Upper lobe of left lung (tissue), 6 donors: Measurements from ENCODE around the gene CMSS1. TPM values are rescaled to one million over a fixed set of nuclear protein-coding genes. Genes with fewer than 3 reads are reported as not detected.

Source experiments
- ATAC-seq, 2 donors: fragments of 200-7000 bp; cut with Tn5 transposase; one replicate each; pipeline ENCODE4 v1.9.1; 2022; ENCODE audit warnings: mild to moderate bottlenecking in 2 of 2, moderate library complexity in 2 of 2; ENCODE audit not compliant: low FRiP score in 2 of 2
- DNase-seq, 2 donors: peaks; one replicate each; pipeline ENCODE4 v3.0.0-alpha.2; 2019 to 2020
- H3K27ac ChIP-seq, 4 donors: fragments of 200-600 bp; sonication (generic); one replicate each; pipeline ENCODE4 v1.5.1; 2016 to 2019
- H3K27me3 ChIP-seq, 4 donors: fragments of 200-600 bp; sonication (generic); one replicate each; pipeline ENCODE4 v1.5.1; 2017 to 2019
- H3K36me3 ChIP-seq, 4 donors: fragments of 200-600 bp; sonication (generic); one replicate each; pipeline ENCODE4 v1.5.1; 2016 to 2019
- H3K4me1 ChIP-seq, 4 donors: fragments of 200-600 bp; sonication (generic); one replicate each; pipeline ENCODE4 v1.5.1; 2018 to 2019
- H3K4me3 ChIP-seq, 4 donors: fragments of 200-600 bp; sonication (generic); one replicate each; pipeline ENCODE4 v1.5.1; 2017 to 2019; ENCODE audit warnings: mild to moderate bottlenecking in 2 of 4, moderate library complexity in 1 of 4
- H3K9me3 ChIP-seq, 4 donors: fragments of 200-600 bp; sonication (generic); one replicate each; pipeline ENCODE4 v1.5.1; 2018 to 2019
- CTCF ChIP-seq, 6 experiments: fragments of 450-650 bp in 4 of 6; fragments of 200-600 bp in 2 of 6; sonication (generic) in 2 of 6; IDR thresholded peaks; one replicate each; pipeline ENCODE4 v1.5.1; 2016 to 2019; ENCODE audit warnings: antibody characterized with exemption in 6 of 6
- EP300 ChIP-seq, 4 donors: sonication (generic); formaldehyde crosslinking; IDR thresholded peaks; one replicate each; pipeline ENCODE4 v1.5.1; 2017; ENCODE audit warnings: antibody characterized with exemption in 4 of 4, control low read depth in 2 of 4
- POLR2A ChIP-seq, 4 donors: fragments of 450-650 bp; IDR thresholded peaks; one replicate each; pipeline ENCODE4 v1.5.1; 2016 to 2017; ENCODE audit warnings: antibody characterized with exemption in 4 of 4, mild to moderate bottlenecking in 2 of 4
- POLR2AphosphoS5 ChIP-seq, 2 donors: sonication (generic); formaldehyde crosslinking; IDR thresholded peaks; one replicate each; pipeline ENCODE4 v1.5.1; 2017; ENCODE audit warnings: antibody characterized with exemption in 2 of 2
- WGBS, 2 donors: methylation state at CpG; one replicate each; pipeline ENCODE4 v1.1.5; 2017 to 2018; 5-methylcytosine and 5-hydroxymethylcytosine counted together
- total RNA-seq, 6 donors: library from RNA; depleted of rRNA in 4 of 6; stranded (reverse); fragments of >200 nt in 4 of 6; gene quantifications; one replicate each; pipeline versions ENCODE4 v1.1.0 to v1.2.1, GENCODE V29; 2016 to 2021
- donor health status: DM: no; HTN: no; CAD: no; lungs with moderate emphysema.
- donor health status: DM: no; HTN: yes; CAD: no; lungs with severe emphysema.

CMSS1 gene
- total RNA-seq, 6 donors from 2014 or later: 4.0 to 21.1 (median 12.0) TPM

- WGBS, 2 donors: 99 to 100% methylated on average over 1 of the region's 1 CpG
- no peak overlapping the region for H3K4me3 ChIP-seq
- TF ChIP-seq CTCF (IDR thresholded peaks at IDR 0.05): no peak
- no peak for TF ChIP-seq EP300 (IDR thresholded peaks at IDR 0.05)
- TF ChIP-seq POLR2AphosphoS5 (IDR thresholded peaks at IDR 0.05): no peak
- TF ChIP-seq POLR2A (IDR thresholded peaks at IDR 0.05): no peak
- H3K27me3 ChIP-seq: no peaks in the 10 kb centered on the region
- no peak for ATAC-seq
- H3K27ac ChIP-seq: no peak overlapping the region
- H3K36me3 ChIP-seq: no peaks in the 10 kb centered on the region
- no peaks in the 10 kb centered on the region for H3K9me3 ChIP-seq
- H3K4me1 ChIP-seq: no peaks in the 10 kb centered on the region
- DNase-seq: no peak
Measured at GRCh38 chr3:100029052-100029451, 211.4 kb downstream of the CMSS1 start.

- no peaks in the 10 kb centered on the region for H3K36me3 ChIP-seq
- no peaks in the 10 kb centered on the region for H3K27me3 ChIP-seq
- H3K4me3 ChIP-seq: no peak overlapping the region
- no peaks in the 10 kb centered on the region for H3K9me3 ChIP-seq
- WGBS, 2 donors: 61 to 64% methylated on average over 2 of the region's 2 CpGs
- TF ChIP-seq POLR2A (IDR thresholded peaks at IDR 0.05): no peak
- TF ChIP-seq EP300 (IDR thresholded peaks at IDR 0.05): no peak
- TF ChIP-seq POLR2AphosphoS5 (IDR thresholded peaks at IDR 0.05): no peak
- TF ChIP-seq CTCF (IDR thresholded peaks at IDR 0.05): no peak
- no peak for DNase-seq
- no peak for ATAC-seq
- H3K27ac ChIP-seq: no peak overlapping the region
- H3K4me1 ChIP-seq: no peaks in the 10 kb centered on the region
Measured at GRCh38 chr3:100029689-100030088, 212.0 kb downstream of the CMSS1 start.

- Histone ChIP-seq H3K36me3 (no peaks in the 10 kb centered on the region), H3K9me3 (no peaks in the 10 kb centered on the region), H3K4me3 (no peak overlapping the region), H3K4me1 (no peaks in the 10 kb centered on the region), H3K27ac (no peak overlapping the region), H3K27me3 (no peaks in the 10 kb centered on the region)
- TF ChIP-seq POLR2AphosphoS5 (IDR thresholded peaks at IDR 0.05) (no peak), CTCF (IDR thresholded peaks at IDR 0.05) (no peak), POLR2A (IDR thresholded peaks at IDR 0.05) (no peak), EP300 (IDR thresholded peaks at IDR 0.05) (no peak)
- DNase-seq (no peak), ATAC-seq (no peak)
- 91 to 94% methylated on average over 3 of the region's 3 CpGs for WGBS, 2 donors
Measured at GRCh38 chr3:100030346-100030745, 212.7 kb downstream of the CMSS1 start.

- Histone ChIP-seq H3K4me1 (no peaks in the 10 kb centered on the region), H3K4me3 (no peak overlapping the region), H3K27ac (no peak overlapping the region), H3K9me3 (no peaks in the 10 kb centered on the region), H3K36me3 (no peaks in the 10 kb centered on the region), H3K27me3 (no peaks in the 10 kb centered on the region)
- ATAC-seq (no peak), DNase-seq (no peak)
- TF ChIP-seq POLR2A (IDR thresholded peaks at IDR 0.05): no peak
- no peak for TF ChIP-seq POLR2AphosphoS5 (IDR thresholded peaks at IDR 0.05)
- no peak for TF ChIP-seq EP300 (IDR thresholded peaks at IDR 0.05)
- TF ChIP-seq CTCF (IDR thresholded peaks at IDR 0.05): no peak
- 83 to 84% methylated on average over 1 of the region's 1 CpG for WGBS, 2 donors
Measured at GRCh38 chr3:100030914-100031425, 213.3 kb downstream of the CMSS1 start.

- TF ChIP-seq EP300 (IDR thresholded peaks at IDR 0.05): no peak
- TF ChIP-seq CTCF (IDR thresholded peaks at IDR 0.05): no peak
- TF ChIP-seq POLR2A (IDR thresholded peaks at IDR 0.05): no peak
- TF ChIP-seq POLR2AphosphoS5 (IDR thresholded peaks at IDR 0.05): no peak
- H3K4me3 ChIP-seq: no peak overlapping the region
- no peaks in the 10 kb centered on the region for H3K4me1 ChIP-seq
- no peaks in the 10 kb centered on the region for H3K9me3 ChIP-seq
- no peak overlapping the region for H3K27ac ChIP-seq
- 78 to 82% methylated on average over 5 of the region's 5 CpGs for WGBS, 2 donors
- no peak for DNase-seq
- peak in 1 of 2 donors; percentile 60 for ATAC-seq
- no peaks in the 10 kb centered on the region for H3K36me3 ChIP-seq
- H3K27me3 ChIP-seq: no peaks in the 10 kb centered on the region
Measured at GRCh38 chr3:100032243-100032642, 214.6 kb downstream of the CMSS1 start.
